GM12874 (cell line): ENCODE results near the gene VWA3A.

Experiments used
- TF ChIP-seq, protein P1 (sequence below): IDR thresholded peaks from 2 replicates; pipeline ENCODE4 v1.5.1; 2011; ENCODE audit warnings: low read depth, mild to moderate bottlenecking, control low read depth, low read length, moderate library complexity; ENCODE audit not compliant: insufficient read depth

Gene VWA3A

DNA sequence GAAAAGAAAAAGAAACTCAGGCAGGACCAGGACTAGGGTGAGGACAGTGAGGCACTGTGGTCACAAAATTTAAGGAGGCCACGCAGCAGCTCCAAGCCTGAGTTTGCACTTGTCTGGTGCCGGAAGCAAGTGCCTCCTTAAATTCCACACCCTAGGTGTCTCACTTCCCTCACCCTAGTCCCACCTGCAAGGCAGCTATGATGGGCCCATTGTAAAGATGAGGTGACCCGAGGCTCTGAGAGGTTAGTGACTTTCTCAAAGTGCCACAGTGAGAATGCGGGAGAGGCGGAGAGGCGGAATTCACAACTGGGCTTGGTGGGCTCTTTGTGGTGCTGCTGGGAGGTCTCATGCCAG lies 92.3 kb downstream of the VWA3A start:
- TF ChIP-seq, protein P1, sequence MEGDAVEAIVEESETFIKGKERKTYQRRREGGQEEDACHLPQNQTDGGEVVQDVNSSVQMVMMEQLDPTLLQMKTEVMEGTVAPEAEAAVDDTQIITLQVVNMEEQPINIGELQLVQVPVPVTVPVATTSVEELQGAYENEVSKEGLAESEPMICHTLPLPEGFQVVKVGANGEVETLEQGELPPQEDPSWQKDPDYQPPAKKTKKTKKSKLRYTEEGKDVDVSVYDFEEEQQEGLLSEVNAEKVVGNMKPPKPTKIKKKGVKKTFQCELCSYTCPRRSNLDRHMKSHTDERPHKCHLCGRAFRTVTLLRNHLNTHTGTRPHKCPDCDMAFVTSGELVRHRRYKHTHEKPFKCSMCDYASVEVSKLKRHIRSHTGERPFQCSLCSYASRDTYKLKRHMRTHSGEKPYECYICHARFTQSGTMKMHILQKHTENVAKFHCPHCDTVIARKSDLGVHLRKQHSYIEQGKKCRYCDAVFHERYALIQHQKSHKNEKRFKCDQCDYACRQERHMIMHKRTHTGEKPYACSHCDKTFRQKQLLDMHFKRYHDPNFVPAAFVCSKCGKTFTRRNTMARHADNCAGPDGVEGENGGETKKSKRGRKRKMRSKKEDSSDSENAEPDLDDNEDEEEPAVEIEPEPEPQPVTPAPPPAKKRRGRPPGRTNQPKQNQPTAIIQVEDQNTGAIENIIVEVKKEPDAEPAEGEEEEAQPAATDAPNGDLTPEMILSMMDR: no peak

- TF ChIP-seq, protein P1: 0 out of 2 replicates have a peak, but pooled peaks have one; percentile 26
These were observed 94.2 kb downstream of the VWA3A start for GRCh38 chr16:22186517-22186916.

DNA sequence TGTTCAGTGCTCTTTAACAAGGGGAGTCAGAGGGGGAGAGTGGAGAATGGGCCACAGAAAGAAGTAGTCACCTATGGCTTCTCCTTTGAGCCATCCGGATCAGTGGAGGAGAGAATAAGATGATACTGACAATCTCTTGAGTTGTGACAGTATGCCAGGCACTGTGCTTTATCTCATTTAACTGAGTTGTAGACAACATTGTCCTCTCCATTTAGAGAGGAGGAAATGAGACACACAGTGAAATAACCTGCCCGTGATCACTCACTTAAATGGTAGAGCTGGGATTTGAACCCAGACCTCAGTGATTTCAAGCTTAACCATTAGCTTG lies 95.9 kb downstream of the VWA3A start:
- TF ChIP-seq, protein P1: no peak

- TF ChIP-seq, protein P1: peak; percentile 78
These were observed 96.5 kb downstream of the VWA3A start for GRCh38 chr16:22188595-22189442.

- TF ChIP-seq, protein P1: 0 out of 2 replicates have a peak, but pooled peaks have one; percentile 0
These were observed 97.2 kb downstream of the VWA3A start for GRCh38 chr16:22189473-22190080.

- TF ChIP-seq, protein P1: 0 out of 2 replicates have a peak, but pooled peaks have one; percentile 1
These were observed 97.9 kb downstream of the VWA3A start for GRCh38 chr16:22190081-22190775.
